Endothelial cell of umbilical vein (primary cell): ENCODE measurements around the gene PTCH1. TPM values are rescaled to one million over a fixed set of nuclear protein-coding genes. Genes with fewer than 3 reads are reported as not detected.

Experiments
- BruUV-seq: library from RNA; stranded (reverse); fragments of 400-500 nt; replicated peaks from 2 replicates; lab custom pipeline; 2021; lab: Mats Ljungman, UMichigan
- CTCF ChIA-PET: fragments of 300-600, 350-600 bp; sonication (Branson Sonifier 250); formaldehyde crosslinking; loops from one replicate; lab custom pipeline; 2021; ENCODE audit warnings: antibody characterized with exemption, inconsistent platforms; lab: Charles Lee
- POLR2A ChIA-PET: fragments of 300-600, 350-600 bp; sonication (Branson Sonifier 250); formaldehyde crosslinking; loops from one replicate; lab custom pipeline; 2021; ENCODE audit warnings: antibody characterized with exemption, inconsistent platforms; lab: Charles Lee
- DNase-seq: peaks from one replicate; pipeline ENCODE4 v3.0.0-alpha.2; 2011; ENCODE audit warnings: low read depth, low spot score
- FAIRE-seq: peaks from 2 replicates; lab custom pipeline; 2011; peaks lifted over from hg19 to GRCh38; lab: Jason Lieb, UNC
- H2AFZ ChIP-seq: 2 replicates; pipeline ENCODE4 v1.6.0; 2012; ENCODE audit warnings: low read depth, low read length, control low read depth, inconsistent platforms
- H3K27ac ChIP-seq: 2 replicates; pipeline ENCODE4 v1.5.1; 2011; ENCODE audit warnings: low read depth, mild to moderate bottlenecking, control low read depth, low read length, moderate library complexity; ENCODE audit not compliant: insufficient read depth
- H3K27me3 ChIP-seq, 2 experiments: 2 replicates each; pipeline versions ENCODE4 v1.6.0 to v1.6.1; 2011; ENCODE audit warnings: low read length in 2 of 2, mixed read lengths in 1 of 2; ENCODE audit not compliant: control insufficient read depth in 2 of 2, insufficient read depth in 2 of 2
- H3K36me3 ChIP-seq, 2 experiments: 2 replicates in 1 of 2; 3 replicates in 1 of 2; pipeline ENCODE4 v1.5.1; 2011; ENCODE audit warnings: low read length in 2 of 2, mild to moderate bottlenecking in 1 of 2, moderate library complexity in 1 of 2; ENCODE audit not compliant: control insufficient read depth in 2 of 2, insufficient read depth in 2 of 2; ENCODE audit errors: extremely low read depth in 1 of 2
- H3K4me1 ChIP-seq: 3 replicates; pipeline ENCODE4 v1.5.1; 2011; ENCODE audit warnings: mild to moderate bottlenecking, low read length; ENCODE audit not compliant: control insufficient read depth, insufficient read depth; ENCODE audit errors: extremely low read depth
- H3K4me2 ChIP-seq: 2 replicates; pipeline ENCODE4 v1.6.1; 2011; ENCODE audit warnings: low read length, control low read depth, mixed read lengths; ENCODE audit not compliant: insufficient read depth
- H3K4me3 ChIP-seq, 3 experiments: fragments of 200-600 bp in 1 of 3; sonication (generic), shearing (Covaris generic) in 1 of 3; replicated peaks in 1 of 3; 2 replicates each; pipeline ENCODE4 v1.5.1; 2011 to 2016; ENCODE audit warnings: control low read depth in 3 of 3, low read length in 3 of 3, mild to moderate bottlenecking in 2 of 3, inconsistent platforms in 1 of 3, low read depth in 1 of 3, moderate library complexity in 1 of 3; ENCODE audit not compliant: insufficient read depth in 1 of 3
- H3K79me2 ChIP-seq: 2 replicates; pipeline ENCODE4 v1.6.0; 2012; ENCODE audit warnings: low read length, inconsistent platforms; ENCODE audit not compliant: control insufficient read depth, insufficient read depth
- H3K9ac ChIP-seq: replicated peaks from 2 replicates; pipeline ENCODE3; 2011; ENCODE audit warnings: low read length, control low read depth; ENCODE audit not compliant: insufficient read depth; ENCODE audit errors: extremely low read depth
- H3K9me1 ChIP-seq: replicated peaks from 3 replicates; pipeline ENCODE4 v1.6.0; 2011; ENCODE audit warnings: mild to moderate bottlenecking, low read length; ENCODE audit not compliant: control insufficient read depth, insufficient read depth; ENCODE audit errors: extremely low read depth
- H3K9me3 ChIP-seq: replicated peaks from 2 replicates; pipeline ENCODE4 v1.5.1; 2012; ENCODE audit warnings: low read length, inconsistent platforms; ENCODE audit not compliant: control insufficient read depth, insufficient read depth
- H4K20me1 ChIP-seq: replicated peaks from 2 replicates; pipeline ENCODE3; 2011; ENCODE audit warnings: mild to moderate bottlenecking, low read length; ENCODE audit not compliant: control insufficient read depth, insufficient read depth; ENCODE audit errors: extremely low read depth
- CTCF ChIP-seq, 2 donors: IDR thresholded peaks; 1 replicate in 1 of 2; 2 replicates in 1 of 2; pipeline ENCODE4 v1.5.1; 2011; ENCODE audit warnings: low read length in 2 of 2, mild to moderate bottlenecking in 2 of 2, moderate library complexity in 2 of 2, control low read depth in 1 of 2, inconsistent platforms in 1 of 2, low read depth in 1 of 2; ENCODE audit not compliant: insufficient read depth in 1 of 2; ENCODE audit errors: extremely low read depth in 1 of 2
- EZH2 ChIP-seq: IDR thresholded peaks from 2 replicates; pipeline ENCODE4 v1.6.1; 2012; ENCODE audit warnings: borderline replicate concordance, low read depth, mild to moderate bottlenecking, moderate library complexity, low read length, inconsistent platforms; ENCODE audit not compliant: severe bottlenecking
- FOS ChIP-seq: IDR thresholded peaks from 2 replicates; pipeline ENCODE4 v1.6.1; 2011; ENCODE audit warnings: mild to moderate bottlenecking, low read length, moderate library complexity, borderline replicate concordance; ENCODE audit not compliant: insufficient read depth
- GATA2 ChIP-seq: IDR thresholded peaks from 2 replicates; pipeline ENCODE4 v1.7.0; 2011; ENCODE audit warnings: low read depth, mild to moderate bottlenecking, moderate library complexity, mixed read lengths, low read length; ENCODE audit not compliant: insufficient read length, insufficient read depth
- JUN ChIP-seq: IDR thresholded peaks from 2 replicates; pipeline ENCODE4 v1.6.1; 2011; ENCODE audit warnings: borderline replicate concordance, low read depth; ENCODE audit not compliant: insufficient read length, insufficient read depth
- MYC ChIP-seq: IDR thresholded peaks from one replicate; pipeline ENCODE4 v1.6.1; 2011; ENCODE audit warnings: mild to moderate bottlenecking, low read depth, low read length
- POLR2A ChIP-seq: IDR thresholded peaks from 2 replicates; pipeline ENCODE4 v1.6.1; 2012; ENCODE audit warnings: low read depth, mild to moderate bottlenecking, control low read depth, low read length
- POLR2AphosphoS5 ChIP-seq: IDR thresholded peaks from 2 replicates; pipeline ENCODE4 v1.6.1; 2012; ENCODE audit warnings: low read depth, mild to moderate bottlenecking, control low read depth, low read length, moderate library complexity; ENCODE audit not compliant: insufficient read depth
- dilution Hi-C: fragments of 300-500 bp; cut with MboI; formaldehyde crosslinking; loops from one replicate; pipeline ENCODE4 v1.15.0; 2019; ENCODE audit warnings: low sequenced_read_pairs; ENCODE audit not compliant: extremely low pct_ligation_motif_present
- intact Hi-C: fragments of 100-400 bp; cut with micrococcal nuclease; formaldehyde crosslinking; loops from one replicate; pipeline ENCODE4 v1.10.0; 2022
- polyA plus RNA-seq, 4 experiments: library from polyadenylated mRNA; depleted of rRNA in 3 of 4; stranded (reverse) in 3 of 4; unstranded in 1 of 4; fragments of >200 nt; gene quantifications; 2 replicates each; pipeline versions ENCODE4 v1.2.1 to v1.2.3, GENCODE V29; 2011 to 2012; ENCODE audit warnings: missing spikeins in 1 of 4
- small RNA-seq: library from RNA; depleted of rRNA; stranded (forward); fragments of <200 nt; gene quantifications from one replicate; pipeline ENCODE3, GENCODE V24; 2012; ENCODE audit warnings: low replicate concordance, low read depth; ENCODE audit not compliant: insufficient read depth, insufficient read length
- total RNA-seq: library from RNA; stranded (reverse); gene quantifications from 2 replicates; pipeline ENCODE4 v1.2.3, GENCODE V29; 2021
- TF ChIP-seq, protein P1 (sequence below): IDR thresholded peaks from 2 replicates; pipeline ENCODE4 v1.6.1; 2011; ENCODE audit not compliant: insufficient read depth, insufficient read length

Gene PTCH1
- total and polyA plus RNA-seq, 2 donors (not counting 3 experiments of a cell fraction or from before 2014, with no cell fraction given): 3.9 to 12.1 TPM

DNA sequence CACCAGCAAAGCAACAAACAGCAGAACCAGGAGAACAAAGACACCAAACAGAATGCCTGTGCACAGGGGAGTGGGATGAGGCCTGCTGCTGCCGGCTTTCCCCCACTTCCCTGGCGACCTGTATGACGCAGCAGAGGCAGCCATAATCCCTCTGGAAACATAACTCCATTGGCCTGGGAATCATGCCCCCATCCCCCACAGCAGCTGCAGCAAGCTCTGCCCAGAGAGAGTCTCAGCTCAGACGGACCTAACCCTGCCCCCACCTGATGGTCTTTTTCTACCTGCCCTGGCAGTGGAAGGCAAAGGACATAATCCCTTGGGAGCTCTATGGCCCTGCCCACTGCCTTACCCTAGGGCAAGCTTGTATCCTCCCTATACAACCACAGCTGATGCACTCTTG is 117.5 kb downstream of the PTCH1 start:
- intact Hi-C loops: no loop called here
- CTCF ChIA-PET: no interaction called here

More for the DNA sequence above, 117.5 kb downstream of the PTCH1 start:
- DNase-seq (no peak), FAIRE-seq (no peak)
- no peak overlapping the region for H3K27ac ChIP-seq
- no peaks in the 10 kb centered on the region for H3K9me1 ChIP-seq
- H3K79me2 ChIP-seq: no peaks in the 10 kb centered on the region
- H4K20me1 ChIP-seq: no peaks in the 10 kb centered on the region
- TF ChIP-seq MYC (no peak), GATA2 (no peak), POLR2A (no peak), JUN (no peak), CTCF (IDR thresholded peaks at IDR 0.05; ENCODE audit: extremely low read depth in 1 of 2, insufficient read depth in 1 of 2, low read depth in 1 of 2, low read length in 2 of 2) (no peak), FOS (no peak), EZH2 (no peak), POLR2AphosphoS5 (no peak)
- TF ChIP-seq, protein P1, sequence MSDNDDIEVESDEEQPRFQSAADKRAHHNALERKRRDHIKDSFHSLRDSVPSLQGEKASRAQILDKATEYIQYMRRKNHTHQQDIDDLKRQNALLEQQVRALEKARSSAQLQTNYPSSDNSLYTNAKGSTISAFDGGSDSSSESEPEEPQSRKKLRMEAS: no peak
- H3K4me3 ChIP-seq: no peak overlapping the region
- no peak overlapping the region for H2AFZ ChIP-seq
- no peaks in the 10 kb centered on the region for H3K27me3 ChIP-seq
- no TSS peak for BruUV-seq
- no peaks in the 10 kb centered on the region for H3K9me3 ChIP-seq
- no peaks in the 10 kb centered on the region for H3K4me1 ChIP-seq
- no peak overlapping the region for H3K9ac ChIP-seq
- no peaks in the 10 kb centered on the region for H3K36me3 ChIP-seq
- POLR2A ChIA-PET: no interaction called here
- no peak overlapping the region for H3K4me2 ChIP-seq
- dilution Hi-C loops: no loop called here

Small RNAs within 50 kb of the gene (small RNA-seq; reads per million reads assigned to genes)
- not detected for gene MT1P1

Other genes starting within 250 kb of the PTCH1 start
- 13.1 and 14.0 TPM in 2 replicates for gene FANCC, start 199.3 kb downstream of the PTCH1 start, total RNA-seq
- 4.6 and 5.7 TPM in 2 replicates for gene FANCC, start 199.3 kb downstream of the PTCH1 start, polyA plus RNA-seq